Transverse colon (tissue), 4 donors: ENCODE results near the gene ADSL.

Experiments used
- CTCF ChIP-seq, 5 experiments: fragments of 200-600 bp in 3 of 5; fragments of 450-650 bp in 2 of 5; sonication (generic) in 3 of 5; IDR thresholded peaks; 1 replicate in 2 of 5; 2 replicates in 3 of 5; pipeline ENCODE4 v1.5.1; 2016 to 2017; ENCODE audit warnings: antibody characterized with exemption in 5 of 5, inconsistent platforms in 3 of 5, mild to moderate bottlenecking in 2 of 5, moderate library complexity in 1 of 5
- POLR2AphosphoS5 ChIP-seq, 3 donors: sonication (generic); formaldehyde crosslinking; IDR thresholded peaks; one replicate each; pipeline ENCODE4 v1.6.1; 2016; ENCODE audit warnings: antibody characterized with exemption in 3 of 3

GRCh38 chr22:40300316-40300715, 46.0 kb upstream of the ADSL start:
- TF ChIP-seq CTCF (IDR thresholded peaks at IDR 0.05) (no peak), POLR2AphosphoS5 (IDR thresholded peaks at IDR 0.05) (no peak)
